Testis (tissue), 2 donors: Measurements from ENCODE around the gene YJEFN3.

Source experiments
- CTCF ChIP-seq, 3 experiments: fragments of 450-650 bp in 2 of 3; fragments of 200-600 bp in 1 of 3; sonication (generic) in 1 of 3; IDR thresholded peaks; one replicate each; pipeline ENCODE4 v1.5.1; 2016 to 2019; ENCODE audit warnings: antibody characterized with exemption in 3 of 3, mild to moderate bottlenecking in 2 of 3, moderate library complexity in 1 of 3
- POLR2A ChIP-seq: fragments of 450-650 bp; IDR thresholded peaks from one replicate; pipeline ENCODE4 v1.6.1; 2017; ENCODE audit warnings: antibody characterized with exemption, mild to moderate bottlenecking, moderate library complexity

GRCh38 chr19:19550485-19550929 lies 21.8 kb downstream of the YJEFN3 start:
- TF ChIP-seq CTCF (IDR thresholded peaks at IDR 0.05) = no peak
- TF ChIP-seq POLR2A = no peak
